Transverse colon (tissue), 4 donors: Measurements from ENCODE around the gene PSD.

Source experiments
- POLR2A ChIP-seq: fragments of 450-650 bp; IDR thresholded peaks from one replicate; pipeline ENCODE4 v1.6.1; 2016; ENCODE audit warnings: antibody characterized with exemption, mild to moderate bottlenecking, moderate library complexity
- POLR2AphosphoS5 ChIP-seq, 3 donors: sonication (generic); formaldehyde crosslinking; IDR thresholded peaks; one replicate each; pipeline ENCODE4 v1.6.1; 2016; ENCODE audit warnings: antibody characterized with exemption in 3 of 3
- TF ChIP-seq, protein P1 (sequence below), 5 experiments: fragments of 200-600 bp in 3 of 5; fragments of 450-650 bp in 2 of 5; sonication (generic) in 3 of 5; IDR thresholded peaks; 1 replicate in 2 of 5; 2 replicates in 3 of 5; pipeline ENCODE4 v1.5.1; 2016 to 2017; ENCODE audit warnings: antibody characterized with exemption in 5 of 5, inconsistent platforms in 3 of 5, mild to moderate bottlenecking in 2 of 5, moderate library complexity in 1 of 5

DNA sequence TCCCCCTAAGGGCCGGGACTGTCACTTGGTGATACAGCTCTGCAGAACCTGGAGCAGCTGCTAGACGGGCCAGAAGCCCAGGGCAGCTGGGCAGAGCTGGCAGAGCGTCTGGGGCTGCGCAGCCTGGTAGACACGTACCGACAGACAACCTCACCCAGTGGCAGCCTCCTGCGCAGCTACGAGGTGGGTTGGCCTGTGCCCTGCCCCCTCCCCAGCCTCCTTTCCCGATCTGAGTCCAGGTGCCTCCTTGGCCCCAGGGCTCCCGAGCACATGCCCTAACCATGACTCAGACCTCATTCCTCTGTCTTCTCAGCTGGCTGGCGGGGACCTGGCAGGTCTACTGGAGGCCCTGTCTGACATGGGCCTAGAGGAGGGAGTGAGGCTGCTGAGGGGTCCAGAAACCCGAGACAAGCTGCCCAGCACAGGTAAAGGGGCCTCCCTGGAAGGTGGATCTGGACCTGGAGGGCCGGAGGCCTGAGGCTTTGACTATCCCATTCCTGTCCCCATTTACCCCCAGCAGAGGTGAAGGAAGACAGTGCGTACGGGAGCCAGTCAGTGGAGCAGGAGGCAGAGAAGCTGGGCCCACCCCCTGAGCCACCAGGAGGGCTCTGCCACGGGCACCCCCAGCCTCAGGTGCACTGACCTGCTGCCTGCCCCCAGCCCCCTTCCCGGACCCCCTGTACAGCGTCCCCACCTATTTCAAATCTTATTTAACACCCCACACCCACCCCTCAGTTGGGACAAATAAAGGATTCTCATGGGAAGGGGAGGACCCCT lies 16.7 kb downstream of the PSD start:
- TF ChIP-seq, protein P1, sequence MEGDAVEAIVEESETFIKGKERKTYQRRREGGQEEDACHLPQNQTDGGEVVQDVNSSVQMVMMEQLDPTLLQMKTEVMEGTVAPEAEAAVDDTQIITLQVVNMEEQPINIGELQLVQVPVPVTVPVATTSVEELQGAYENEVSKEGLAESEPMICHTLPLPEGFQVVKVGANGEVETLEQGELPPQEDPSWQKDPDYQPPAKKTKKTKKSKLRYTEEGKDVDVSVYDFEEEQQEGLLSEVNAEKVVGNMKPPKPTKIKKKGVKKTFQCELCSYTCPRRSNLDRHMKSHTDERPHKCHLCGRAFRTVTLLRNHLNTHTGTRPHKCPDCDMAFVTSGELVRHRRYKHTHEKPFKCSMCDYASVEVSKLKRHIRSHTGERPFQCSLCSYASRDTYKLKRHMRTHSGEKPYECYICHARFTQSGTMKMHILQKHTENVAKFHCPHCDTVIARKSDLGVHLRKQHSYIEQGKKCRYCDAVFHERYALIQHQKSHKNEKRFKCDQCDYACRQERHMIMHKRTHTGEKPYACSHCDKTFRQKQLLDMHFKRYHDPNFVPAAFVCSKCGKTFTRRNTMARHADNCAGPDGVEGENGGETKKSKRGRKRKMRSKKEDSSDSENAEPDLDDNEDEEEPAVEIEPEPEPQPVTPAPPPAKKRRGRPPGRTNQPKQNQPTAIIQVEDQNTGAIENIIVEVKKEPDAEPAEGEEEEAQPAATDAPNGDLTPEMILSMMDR (IDR thresholded peaks at IDR 0.05), result no peak
- peak in 2 of 3 donors; percentile 21 to 24 for TF ChIP-seq POLR2AphosphoS5 (IDR thresholded peaks at IDR 0.05)
- no peak for TF ChIP-seq POLR2A
